Nephron progenitor cell (in vitro differentiated cells): ENCODE measurements around the gene SUSD5.
A peak's percentile ranks its signal among the peaks of the same experiment; 100 is the strongest.
"Not testable (repeated sequence)": the region's sequence is repeated elsewhere in the genome, so short reads cannot be mapped to it uniquely, and the experiment has no call there.

ENCODE experiments used
- DNase-seq: peaks from one replicate; pipeline ENCODE4 v3.0.0; 2021
- H3K27ac Mint-ChIP-seq: 2 replicates; pipeline ENCODE4 v1.8.0; 2021; ENCODE audit warnings: mild to moderate bottlenecking, moderate library complexity, mixed read lengths
- H3K27me3 Mint-ChIP-seq: 2 replicates; pipeline ENCODE4 v1.8.0; 2021; ENCODE audit warnings: mild to moderate bottlenecking, low read depth, mixed read lengths; ENCODE audit not compliant: poor library complexity
- H3K36me3 Mint-ChIP-seq: 2 replicates; pipeline ENCODE4 v1.8.0; 2021; ENCODE audit warnings: low read depth, mixed read lengths
- H3K4me1 Mint-ChIP-seq: 2 replicates; pipeline ENCODE4 v1.8.0; 2021; ENCODE audit warnings: mixed read lengths
- H3K4me3 Mint-ChIP-seq: 2 replicates; pipeline ENCODE4 v1.8.0; 2021; ENCODE audit warnings: mild to moderate bottlenecking, moderate library complexity, mixed read lengths
- H3K9me3 Mint-ChIP-seq: 2 replicates; pipeline ENCODE4 v1.8.0; 2021; ENCODE audit warnings: mild to moderate bottlenecking, moderate library complexity, mixed read lengths
- TF ChIP-seq, protein P1 (sequence below): fragments of 200-600 bp; sonication (generic); IDR thresholded peaks from 2 replicates; pipeline ENCODE4 v1.5.0; 2021; ENCODE audit warnings: antibody characterized with exemption

SUSD5 gene

GRCh38 chr3:33117461-33117860 is 101.1 kb downstream of the SUSD5 start:
- Mint-ChIP-seq H3K4me1 (peaks cover 47% of the 10 kb centered on the region), H3K36me3 (peaks cover 28% of the 10 kb centered on the region), H3K27me3 (peaks cover 3% of the 10 kb centered on the region), H3K9me3 (no peaks in the 10 kb centered on the region), H3K4me3 (no peak overlapping the region), H3K27ac (no peak overlapping the region)
- DNase-seq: no peak
- TF ChIP-seq, protein P1, sequence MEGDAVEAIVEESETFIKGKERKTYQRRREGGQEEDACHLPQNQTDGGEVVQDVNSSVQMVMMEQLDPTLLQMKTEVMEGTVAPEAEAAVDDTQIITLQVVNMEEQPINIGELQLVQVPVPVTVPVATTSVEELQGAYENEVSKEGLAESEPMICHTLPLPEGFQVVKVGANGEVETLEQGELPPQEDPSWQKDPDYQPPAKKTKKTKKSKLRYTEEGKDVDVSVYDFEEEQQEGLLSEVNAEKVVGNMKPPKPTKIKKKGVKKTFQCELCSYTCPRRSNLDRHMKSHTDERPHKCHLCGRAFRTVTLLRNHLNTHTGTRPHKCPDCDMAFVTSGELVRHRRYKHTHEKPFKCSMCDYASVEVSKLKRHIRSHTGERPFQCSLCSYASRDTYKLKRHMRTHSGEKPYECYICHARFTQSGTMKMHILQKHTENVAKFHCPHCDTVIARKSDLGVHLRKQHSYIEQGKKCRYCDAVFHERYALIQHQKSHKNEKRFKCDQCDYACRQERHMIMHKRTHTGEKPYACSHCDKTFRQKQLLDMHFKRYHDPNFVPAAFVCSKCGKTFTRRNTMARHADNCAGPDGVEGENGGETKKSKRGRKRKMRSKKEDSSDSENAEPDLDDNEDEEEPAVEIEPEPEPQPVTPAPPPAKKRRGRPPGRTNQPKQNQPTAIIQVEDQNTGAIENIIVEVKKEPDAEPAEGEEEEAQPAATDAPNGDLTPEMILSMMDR: no peak

GRCh38 chr3:33115024-33115768 is 103.4 kb downstream of the SUSD5 start:
- Mint-ChIP-seq H3K4me1 (peaks cover 47% of the 10 kb centered on the region), H3K36me3 (peaks cover 30% of the 10 kb centered on the region), H3K27me3 (peaks cover 3% of the 10 kb centered on the region), H3K4me3 (peak overlapping the region; percentile 83), H3K27ac (no peak overlapping the region), H3K9me3 (peaks cover 10% of the 10 kb centered on the region)
- TF ChIP-seq, protein P1: no peak
- DNase-seq: no peak

DNA sequence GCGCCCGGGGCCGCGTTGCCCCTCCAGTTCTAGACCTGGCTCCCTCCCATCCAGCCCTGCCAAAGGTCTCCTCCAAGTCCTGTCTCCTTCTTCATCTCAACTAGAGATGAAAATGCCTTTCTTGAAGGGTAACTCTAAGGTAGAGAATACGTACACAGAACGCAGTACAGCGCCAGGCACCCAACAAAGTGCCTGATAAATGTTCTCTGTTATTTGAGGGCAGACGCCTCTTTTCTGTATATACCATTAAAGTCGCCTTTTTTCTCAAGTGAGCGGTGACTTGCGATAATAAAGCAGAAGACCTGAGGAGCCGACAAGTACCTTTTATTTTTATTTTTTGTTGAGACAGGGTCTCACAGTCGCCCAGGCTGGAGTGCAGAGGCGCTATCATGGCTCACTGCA is 104.0 kb downstream of the SUSD5 start:
- H3K4me3 Mint-ChIP-seq: peak overlapping the region; percentile 83
- TF ChIP-seq, protein P1: no peak

GRCh38 chr3:33113772-33114621 is 104.6 kb downstream of the SUSD5 start, which contains the start of gene CRTAP:
Gene CRTAP, plus strand, starts transcription at chr3:33114014. Its CDS starts 64 bp downstream, at chr3:33114078.
- Mint-ChIP-seq H3K9me3 (peaks cover 10% of the 10 kb centered on the region), H3K4me1 (peaks cover 40% of the 10 kb centered on the region), H3K4me3 (peak within 1 kb of the TSS; percentile 83), H3K27me3 (peaks cover 3% of the 10 kb centered on the region), H3K27ac (peak within 1 kb of the TSS; percentile 91), H3K36me3 (peaks cover 25% of the 10 kb centered on the region)
- peak; percentile 93 for DNase-seq
- TF ChIP-seq, protein P1: no peak

More for the DNA sequence above, 104.0 kb downstream of the SUSD5 start:
- peaks cover 29% of the 10 kb centered on the region for H3K36me3 Mint-ChIP-seq
- H3K27ac Mint-ChIP-seq: peak overlapping the region; percentile 91
- H3K27me3 Mint-ChIP-seq: peaks cover 3% of the 10 kb centered on the region
- no peak for DNase-seq
- H3K4me1 Mint-ChIP-seq: peaks cover 47% of the 10 kb centered on the region
- H3K9me3 Mint-ChIP-seq: peaks cover 10% of the 10 kb centered on the region

- Mint-ChIP-seq H3K36me3 (peaks cover 13% of the 10 kb centered on the region), H3K27me3 (peaks cover 13% of the 10 kb centered on the region), H3K4me1 (peaks cover 20% of the 10 kb centered on the region), H3K27ac (no peak overlapping the region), H3K4me3 (no peak overlapping the region), H3K9me3 (peaks cover 10% of the 10 kb centered on the region)
- no peak for DNase-seq
- TF ChIP-seq, protein P1: no peak
Measured at GRCh38 chr3:33111581-33111980, 107.0 kb downstream of the SUSD5 start.

DNA sequence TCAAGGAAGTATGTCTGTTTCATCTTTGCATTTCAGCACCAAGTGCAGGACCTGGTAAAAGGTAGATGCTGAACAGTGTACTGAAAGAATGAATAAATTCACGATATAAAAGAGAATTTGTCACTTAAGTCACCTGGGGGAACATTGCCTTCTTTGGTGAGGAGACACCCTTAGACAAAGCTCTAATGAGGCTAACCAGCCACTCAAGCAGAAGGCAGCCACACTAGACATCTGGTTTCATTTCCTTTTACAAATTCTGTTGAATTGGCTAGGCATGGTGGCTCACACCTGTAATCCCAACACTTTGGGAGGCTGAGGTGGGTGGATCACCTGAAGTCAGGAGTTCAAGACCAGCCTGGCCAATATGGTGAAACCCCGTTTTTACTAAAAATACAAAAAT is 111.8 kb downstream of the SUSD5 start:
- H3K4me1 Mint-ChIP-seq, H3K36me3 Mint-ChIP-seq, DNase-seq, H3K4me3 Mint-ChIP-seq, H3K27ac Mint-ChIP-seq, H3K9me3 Mint-ChIP-seq: not testable (repeated sequence)
- H3K27me3 Mint-ChIP-seq: peaks cover 13% of the 10 kb centered on the region
